Ascending aorta (tissue), 2 donors: ENCODE results near the gene CENPP. TPM values are rescaled to one million over a fixed set of nuclear protein-coding genes. Genes with fewer than 3 reads are reported as not detected.
A peak's percentile ranks its signal among the peaks of the same experiment; 100 is the strongest.

Source experiments
- DNase-seq, 2 donors: peaks; one replicate each; pipeline ENCODE4 v3.0.0-alpha.2; 2019; ENCODE audit warnings: low spot score in 2 of 2
- H3K27ac ChIP-seq, 2 donors: fragments of 200-600 bp; sonication (generic); one replicate each; pipeline ENCODE4 v1.5.1; 2016 to 2017; ENCODE audit warnings: mild to moderate bottlenecking in 1 of 2
- H3K27me3 ChIP-seq: fragments of 200-600 bp; sonication (generic); one replicate; pipeline ENCODE4 v1.5.1; 2017
- H3K36me3 ChIP-seq, 2 donors: fragments of 200-600 bp; sonication (generic); one replicate each; pipeline ENCODE4 v1.5.1; 2016
- H3K4me1 ChIP-seq, 2 donors: fragments of 200-600 bp; sonication (generic); one replicate each; pipeline ENCODE4 v1.5.1; 2016 to 2017; ENCODE audit warnings: mild to moderate bottlenecking in 1 of 2
- H3K4me3 ChIP-seq, 2 donors: fragments of 200-600 bp; sonication (generic); one replicate each; pipeline ENCODE4 v1.5.1; 2016 to 2017; ENCODE audit warnings: mild to moderate bottlenecking in 1 of 2
- H3K9me3 ChIP-seq, 2 donors: fragments of 200-600 bp; sonication (generic); one replicate each; pipeline ENCODE4 v1.5.1; 2016
- CTCF ChIP-seq, 3 experiments: fragments of 200-600 bp in 2 of 3; fragments of 450-650 bp in 1 of 3; sonication (generic) in 2 of 3; IDR thresholded peaks; one replicate each; pipeline ENCODE4 v1.5.1; 2016 to 2019; ENCODE audit warnings: antibody characterized with exemption in 3 of 3, mild to moderate bottlenecking in 1 of 3, moderate library complexity in 1 of 3
- intact Hi-C: fragments of 100-400 bp; cut with DNase I; formaldehyde crosslinking; loops from one replicate; pipeline ENCODE4 v1.15.1; 2023
- total RNA-seq: library from RNA; depleted of rRNA; stranded (reverse); fragments of >200 nt; gene quantifications from one replicate; pipeline ENCODE4 v1.1.0, GENCODE V29; 2016

Gene CENPP
- total RNA-seq, 1 donor from 2014 or later, result 0.43 TPM

GRCh38 chr9:92359394-92359995 is 33.7 kb downstream of the CENPP start:
- Histone ChIP-seq H3K9me3 (peaks cover 6 to 19% of the 10 kb centered on the region in 2 donors), H3K27ac (peak overlapping the region; percentile 3 to 7), H3K4me3 (no peak overlapping the region), H3K4me1 (peaks cover 0 to 6% of the 10 kb centered on the region in 2 donors), H3K36me3 (no peaks in the 10 kb centered on the region), H3K27me3 (no peaks in the 10 kb centered on the region)
- no peak for DNase-seq
- TF ChIP-seq CTCF (IDR thresholded peaks at IDR 0.05), result no peak
- intact Hi-C loops, result no loop called here

GRCh38 chr9:92360083-92360482 is 34.3 kb downstream of the CENPP start:
- peak overlapping the region; percentile 3 to 7 for H3K27ac ChIP-seq

GRCh38 chr9:92369075-92369474 is 43.3 kb downstream of the CENPP start:
- TF ChIP-seq CTCF (IDR thresholded peaks at IDR 0.05), result no peak
- Histone ChIP-seq H3K36me3 (no peaks in the 10 kb centered on the region), H3K9me3 (peaks cover 0 to 19% of the 10 kb centered on the region in 2 donors), H3K27ac (no peak overlapping the region), H3K4me1 (no peaks in the 10 kb centered on the region), H3K4me3 (no peak overlapping the region), H3K27me3 (no peaks in the 10 kb centered on the region)
- intact Hi-C loops, result no loop called here
- DNase-seq, result no peak

More at GRCh38 chr9:92360083-92360482, 34.3 kb downstream of the CENPP start:
- Histone ChIP-seq H3K9me3 (peaks cover under 1 to 14% of the 10 kb centered on the region in 2 donors), H3K36me3 (no peaks in the 10 kb centered on the region), H3K4me3 (no peak overlapping the region), H3K4me1 (peaks cover 0 to 6% of the 10 kb centered on the region in 2 donors), H3K27me3 (no peaks in the 10 kb centered on the region)
- DNase-seq, result no peak
- no peak for TF ChIP-seq CTCF (IDR thresholded peaks at IDR 0.05)
- intact Hi-C loops, result no loop called here

- Histone ChIP-seq H3K9me3 (peaks cover 0 to 19% of the 10 kb centered on the region in 2 donors), H3K36me3 (no peaks in the 10 kb centered on the region)
- no peak for TF ChIP-seq CTCF (IDR thresholded peaks at IDR 0.05)
Measured at GRCh38 chr9:92373167-92373566, 47.4 kb downstream of the CENPP start.

GRCh38 chr9:92377876-92378275 is 52.1 kb downstream of the CENPP start:
- Histone ChIP-seq H3K36me3 (no peaks in the 10 kb centered on the region), H3K9me3 (peaks cover 0 to 11% of the 10 kb centered on the region in 2 donors), H3K27me3 (no peaks in the 10 kb centered on the region), H3K4me1 (no peaks in the 10 kb centered on the region), H3K27ac (no peak overlapping the region), H3K4me3 (no peak overlapping the region)
- DNase-seq, result no peak
- TF ChIP-seq CTCF (IDR thresholded peaks at IDR 0.05), result no peak
- intact Hi-C loops, result no loop called here

More at GRCh38 chr9:92373167-92373566, 47.4 kb downstream of the CENPP start:
- Histone ChIP-seq H3K4me1 (no peaks in the 10 kb centered on the region), H3K4me3 (no peak overlapping the region), H3K27me3 (no peaks in the 10 kb centered on the region), H3K27ac (no peak overlapping the region)
- intact Hi-C loops, result no loop called here
- DNase-seq, result no peak
